ENCODE results near the gene TMEM14B.
"Not testable (repeated sequence)": the region's sequence is repeated elsewhere in the genome, so short reads cannot be mapped to it uniquely, and the experiment has no call there.

Gene TMEM14B

GRCh38 chr6:10725716-10726115, 21.9 kb upstream of the TMEM14B start:
- ATAC-seq (replicated peaks; ENCODE audit: extremely low read depth, poor library complexity, severe bottlenecking) (no peak), DNase-seq (ENCODE audit: low spot score in 2 of 2) (no peak)
- Mint-ChIP-seq H3K4me1 (peaks cover 51% of the 10 kb centered on the region), H3K4me3 (no peak overlapping the region), H3K36me3 (ENCODE audit: insufficient read depth) (peaks cover 10% of the 10 kb centered on the region), H3K27me3 (peaks cover 6% of the 10 kb centered on the region), H3K27ac (ENCODE audit: low read depth) (no peak overlapping the region), H3K9me3 (no peaks in the 10 kb centered on the region)

GRCh38 chr6:10730254-10730653, 17.4 kb upstream of the TMEM14B start:
- H3K4me3 Mint-ChIP-seq: no peak overlapping the region
- H3K9me3 Mint-ChIP-seq: no peaks in the 10 kb centered on the region
- peaks cover 6% of the 10 kb centered on the region for H3K27me3 Mint-ChIP-seq
- ATAC-seq (replicated peaks; ENCODE audit: extremely low read depth, poor library complexity, severe bottlenecking) (no peak), DNase-seq (ENCODE audit: low spot score in 2 of 2) (no peak)
- peaks cover 37% of the 10 kb centered on the region for H3K4me1 Mint-ChIP-seq
- H3K36me3 Mint-ChIP-seq (ENCODE audit: insufficient read depth): peaks cover 13% of the 10 kb centered on the region
- no peak overlapping the region for H3K27ac Mint-ChIP-seq (ENCODE audit: low read depth)

DNA sequence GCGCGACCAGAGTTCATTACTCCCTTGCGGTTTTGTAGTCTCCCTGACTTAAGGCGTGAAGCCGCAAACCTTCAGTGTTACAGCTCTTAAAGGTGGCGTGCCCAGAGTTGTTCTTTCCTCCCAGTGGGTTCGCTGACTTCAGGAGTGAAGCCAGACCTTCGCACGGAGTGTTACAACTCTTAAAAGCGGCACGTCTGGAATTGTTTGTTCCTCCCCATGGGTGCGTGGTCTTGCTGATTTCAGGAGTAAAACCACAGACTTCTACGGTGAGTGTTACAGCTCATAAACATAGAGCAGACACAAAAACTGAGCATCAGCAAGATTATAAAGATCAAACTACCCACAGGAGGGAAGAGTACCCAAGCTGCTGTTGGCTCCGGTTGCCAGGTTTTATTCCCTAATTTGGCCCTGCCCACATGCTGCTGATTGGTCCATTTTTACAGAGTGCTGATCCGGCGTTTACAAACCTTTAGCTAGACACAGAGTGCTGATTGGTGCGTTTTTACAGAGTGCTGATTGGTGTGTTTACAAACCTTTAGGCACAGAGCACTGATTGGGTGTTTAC, 14.4 kb upstream of the TMEM14B start:
- peak overlapping the region; percentile 64 for H3K4me3 Mint-ChIP-seq
- ATAC-seq (replicated peaks; ENCODE audit: extremely low read depth, poor library complexity, severe bottlenecking) (peak; percentile 96), DNase-seq (ENCODE audit: low spot score in 2 of 2) (peak in 1 of 2 donors; percentile 51)
- H3K4me1 Mint-ChIP-seq: peaks cover 14% of the 10 kb centered on the region
- H3K9me3 Mint-ChIP-seq: no peaks in the 10 kb centered on the region
- H3K27ac Mint-ChIP-seq (ENCODE audit: low read depth): no peak overlapping the region
- peaks cover under 1% of the 10 kb centered on the region for H3K27me3 Mint-ChIP-seq
- peaks cover 10% of the 10 kb centered on the region for H3K36me3 Mint-ChIP-seq (ENCODE audit: insufficient read depth)

DNA sequence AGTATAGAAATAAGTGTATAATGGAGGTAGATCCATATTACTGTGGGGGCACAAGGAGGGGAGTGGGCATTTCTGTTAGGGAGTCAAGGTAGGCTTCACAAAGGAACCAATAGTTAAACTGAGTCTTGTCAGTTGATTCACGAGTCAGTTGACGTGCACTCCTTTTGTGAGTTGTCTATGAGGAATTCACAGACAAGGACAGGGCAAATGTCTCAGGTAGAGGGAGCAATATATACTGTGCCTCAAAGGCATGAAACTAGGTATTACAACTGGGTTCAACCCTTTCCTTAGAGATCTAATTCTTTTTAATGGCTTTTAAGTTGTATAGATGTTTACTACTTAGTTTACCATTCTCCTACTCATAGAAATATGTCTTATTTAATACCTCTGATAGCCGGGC, 13.7 kb upstream of the TMEM14B start:
- no peaks in the 10 kb centered on the region for H3K9me3 Mint-ChIP-seq
- H3K27ac Mint-ChIP-seq (ENCODE audit: low read depth): no peak overlapping the region
- peaks cover 6% of the 10 kb centered on the region for H3K27me3 Mint-ChIP-seq
- ATAC-seq (replicated peaks; ENCODE audit: extremely low read depth, poor library complexity, severe bottlenecking) (no peak), DNase-seq (ENCODE audit: low spot score in 2 of 2) (no peak)
- H3K36me3 Mint-ChIP-seq (ENCODE audit: insufficient read depth): peaks cover 10% of the 10 kb centered on the region
- peaks cover 13% of the 10 kb centered on the region for H3K4me1 Mint-ChIP-seq
- peak overlapping the region; percentile 64 for H3K4me3 Mint-ChIP-seq

- Mint-ChIP-seq H3K9me3 (no peaks in the 10 kb centered on the region), H3K4me3 (no peak overlapping the region), H3K27ac (ENCODE audit: low read depth) (no peak overlapping the region), H3K4me1 (peaks cover 13% of the 10 kb centered on the region), H3K36me3 (ENCODE audit: insufficient read depth) (peaks cover 8% of the 10 kb centered on the region), H3K27me3 (peaks cover 7% of the 10 kb centered on the region)
- no peak for ATAC-seq (replicated peaks; ENCODE audit: extremely low read depth, poor library complexity, severe bottlenecking)
- no peak for DNase-seq (ENCODE audit: low spot score in 2 of 2)
These were observed 10.9 kb upstream of the TMEM14B start for GRCh38 chr6:10736731-10737130.

DNA sequence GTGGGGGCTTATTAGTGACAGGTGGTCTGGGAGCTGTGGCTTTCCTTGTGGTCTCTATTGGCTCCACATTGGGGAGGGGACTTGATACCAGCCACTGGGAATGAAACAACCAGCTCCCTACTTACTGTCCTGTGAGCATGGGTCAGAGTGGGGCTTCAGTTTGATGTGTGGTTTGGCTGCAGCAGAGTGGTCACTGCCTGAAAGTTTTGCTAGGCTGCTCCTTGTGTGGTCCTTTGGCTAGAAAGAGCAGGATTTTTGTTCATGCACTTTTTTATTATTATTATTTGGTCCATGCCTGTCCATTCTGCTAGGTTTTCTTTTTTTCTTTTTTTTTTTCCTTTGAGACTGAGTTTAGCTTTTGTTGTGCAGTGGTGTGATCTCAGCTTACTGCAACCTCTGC, 7.5 kb upstream of the TMEM14B start:
- H3K9me3 Mint-ChIP-seq: no peaks in the 10 kb centered on the region
- no peaks in the 10 kb centered on the region for H3K36me3 Mint-ChIP-seq (ENCODE audit: insufficient read depth)
- peaks cover 7% of the 10 kb centered on the region for H3K27me3 Mint-ChIP-seq
- no peak overlapping the region for H3K4me3 Mint-ChIP-seq
- no peak overlapping the region for H3K27ac Mint-ChIP-seq (ENCODE audit: low read depth)
- DNase-seq (ENCODE audit: low spot score in 2 of 2) (no peak), ATAC-seq (replicated peaks; ENCODE audit: extremely low read depth, poor library complexity, severe bottlenecking) (no peak)
- no peaks in the 10 kb centered on the region for H3K4me1 Mint-ChIP-seq

- H3K27me3 Mint-ChIP-seq; H3K4me1 Mint-ChIP-seq; H3K9me3 Mint-ChIP-seq; H3K27ac Mint-ChIP-seq (ENCODE audit: low read depth); H3K4me3 Mint-ChIP-seq; H3K36me3 Mint-ChIP-seq (ENCODE audit: insufficient read depth); ATAC-seq (replicated peaks; ENCODE audit: extremely low read depth, poor library complexity, severe bottlenecking); DNase-seq (ENCODE audit: low spot score in 2 of 2): not testable (repeated sequence)
These were observed 6.0 kb upstream of the TMEM14B start for GRCh38 chr6:10741643-10742042.

- H3K4me3 Mint-ChIP-seq: no peak overlapping the region
- DNase-seq (ENCODE audit: low spot score in 2 of 2) (no peak), ATAC-seq (replicated peaks; ENCODE audit: extremely low read depth, poor library complexity, severe bottlenecking) (no peak)
- peaks cover 7% of the 10 kb centered on the region for H3K27me3 Mint-ChIP-seq
- peaks cover 2% of the 10 kb centered on the region for H3K36me3 Mint-ChIP-seq (ENCODE audit: insufficient read depth)
- H3K27ac Mint-ChIP-seq (ENCODE audit: low read depth): no peak overlapping the region
- no peaks in the 10 kb centered on the region for H3K9me3 Mint-ChIP-seq
- peaks cover 6% of the 10 kb centered on the region for H3K4me1 Mint-ChIP-seq
These were observed 5.4 kb upstream of the TMEM14B start for GRCh38 chr6:10742251-10742650.

GRCh38 chr6:10743515-10743914, 4.1 kb upstream of the TMEM14B start:
- no peak overlapping the region for H3K27ac Mint-ChIP-seq (ENCODE audit: low read depth)
- ATAC-seq (replicated peaks; ENCODE audit: extremely low read depth, poor library complexity, severe bottlenecking): no peak
- no peaks in the 10 kb centered on the region for H3K9me3 Mint-ChIP-seq
- H3K36me3 Mint-ChIP-seq (ENCODE audit: insufficient read depth): peaks cover 8% of the 10 kb centered on the region
- peaks cover 15% of the 10 kb centered on the region for H3K4me1 Mint-ChIP-seq
- H3K27me3 Mint-ChIP-seq: peaks cover 4% of the 10 kb centered on the region
- no peak overlapping the region for H3K4me3 Mint-ChIP-seq
- no peak for DNase-seq (ENCODE audit: low spot score in 2 of 2)

DNA sequence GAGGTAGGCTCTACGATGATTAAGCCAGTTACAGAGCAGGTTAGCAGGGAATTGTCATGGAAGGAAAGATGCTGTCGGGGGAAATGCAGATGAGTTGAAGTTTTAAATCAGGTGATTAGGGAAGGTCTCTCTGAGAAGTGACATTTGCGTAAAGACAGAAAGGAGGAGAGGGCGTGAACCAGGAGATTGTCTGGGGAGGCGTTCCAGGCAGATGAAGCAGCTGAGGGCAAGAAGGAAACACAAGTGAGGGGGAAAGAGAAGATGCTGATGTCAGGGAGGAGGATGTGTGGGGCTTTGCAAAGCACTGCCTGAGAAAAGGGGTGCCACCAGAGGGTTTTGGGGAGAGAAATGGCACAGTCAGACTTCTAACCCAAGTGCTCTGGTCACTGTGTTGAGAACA, 2.5 kb upstream of the TMEM14B start:
- no peaks in the 10 kb centered on the region for H3K27me3 Mint-ChIP-seq
- peaks cover 11% of the 10 kb centered on the region for H3K36me3 Mint-ChIP-seq (ENCODE audit: insufficient read depth)
- H3K4me3 Mint-ChIP-seq: no peak overlapping the region
- H3K9me3 Mint-ChIP-seq: no peaks in the 10 kb centered on the region
- H3K4me1 Mint-ChIP-seq: peaks cover 19% of the 10 kb centered on the region
- ATAC-seq (replicated peaks; ENCODE audit: extremely low read depth, poor library complexity, severe bottlenecking) (no peak), DNase-seq (ENCODE audit: low spot score in 2 of 2) (no peak)
- peak overlapping the region; percentile 11 for H3K27ac Mint-ChIP-seq (ENCODE audit: low read depth)

DNA sequence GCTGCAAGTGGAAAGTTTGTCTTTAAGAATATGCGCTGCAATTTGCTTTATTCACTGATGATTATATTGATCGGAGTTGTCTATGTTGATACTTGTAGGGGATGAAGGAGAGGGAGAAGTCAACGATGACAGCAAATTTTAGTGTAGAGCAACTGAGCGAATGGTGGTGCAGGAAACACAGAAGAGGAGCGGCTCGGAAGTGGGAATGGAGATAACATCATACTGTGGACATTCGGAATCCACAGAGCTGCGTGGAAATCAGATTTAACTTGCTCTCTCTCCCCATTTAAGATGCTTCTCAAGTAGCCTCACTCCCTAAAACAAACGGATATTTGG, 722 bp upstream of the TMEM14B start:
- Mint-ChIP-seq H3K4me1 (peaks cover 37% of the 10 kb centered on the region), H3K9me3 (no peaks in the 10 kb centered on the region), H3K36me3 (ENCODE audit: insufficient read depth) (peaks cover 12% of the 10 kb centered on the region), H3K27me3 (no peaks in the 10 kb centered on the region), H3K4me3 (peak overlapping the region; percentile 67), H3K27ac (ENCODE audit: low read depth) (peak overlapping the region; percentile 5)
- ATAC-seq (replicated peaks; ENCODE audit: extremely low read depth, poor library complexity, severe bottlenecking) (no peak), DNase-seq (ENCODE audit: low spot score in 2 of 2) (no peak)

DNA sequence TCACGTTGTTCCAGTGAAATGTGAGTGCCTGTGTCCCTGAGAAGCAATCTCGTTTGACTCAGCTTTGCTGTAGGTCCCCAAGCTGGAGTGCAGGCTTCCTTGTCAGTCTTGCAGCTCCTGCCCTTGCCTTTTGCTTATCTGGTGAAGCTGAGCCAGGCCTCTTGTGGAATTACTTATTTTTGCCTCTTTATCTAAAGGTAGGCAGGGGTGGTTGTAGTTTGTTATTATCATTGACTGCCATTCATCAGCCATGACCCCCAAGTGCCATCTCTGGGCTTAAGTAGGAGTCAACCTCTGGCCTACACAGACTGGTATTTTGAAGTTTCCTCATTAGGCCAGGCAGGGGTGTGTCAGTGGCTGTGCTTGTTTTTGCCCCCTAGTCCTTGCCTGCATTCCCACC, 2.1 kb downstream of the TMEM14B start:
- ATAC-seq (replicated peaks; ENCODE audit: extremely low read depth, poor library complexity, severe bottlenecking): no peak
- H3K27me3 Mint-ChIP-seq: no peaks in the 10 kb centered on the region
- H3K4me3 Mint-ChIP-seq: no peak overlapping the region
- no peaks in the 10 kb centered on the region for H3K9me3 Mint-ChIP-seq
- H3K36me3 Mint-ChIP-seq (ENCODE audit: insufficient read depth): peaks cover 22% of the 10 kb centered on the region
- no peak overlapping the region for H3K27ac Mint-ChIP-seq (ENCODE audit: low read depth)
- DNase-seq (ENCODE audit: low spot score in 2 of 2): no peak
- H3K4me1 Mint-ChIP-seq: peaks cover 59% of the 10 kb centered on the region

DNA sequence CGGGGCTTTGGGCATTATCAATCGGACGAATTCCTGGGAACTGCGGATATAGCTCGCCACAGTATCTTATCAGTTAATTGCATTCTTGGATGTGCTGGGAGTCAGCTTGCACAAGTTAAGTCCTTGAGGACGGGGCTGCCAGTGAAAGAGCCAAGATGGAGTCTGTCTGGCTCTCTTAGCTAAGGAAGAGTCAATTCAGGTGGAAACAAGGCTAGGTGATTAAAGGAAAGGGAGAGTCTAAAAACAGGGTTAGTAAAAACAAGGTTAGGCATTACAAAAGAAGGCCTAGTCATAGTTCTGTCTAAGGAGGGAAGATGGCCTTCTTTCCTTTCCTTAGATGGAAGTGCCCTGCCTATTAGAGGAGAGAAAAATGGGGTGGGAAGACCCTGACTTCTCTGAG, 3.0 kb downstream of the TMEM14B start:
- ATAC-seq (replicated peaks; ENCODE audit: extremely low read depth, poor library complexity, severe bottlenecking); H3K9me3 Mint-ChIP-seq; DNase-seq (ENCODE audit: low spot score in 2 of 2); H3K27me3 Mint-ChIP-seq; H3K4me3 Mint-ChIP-seq; H3K27ac Mint-ChIP-seq (ENCODE audit: low read depth): not testable (repeated sequence)
- Mint-ChIP-seq H3K4me1 (peaks cover 66% of the 10 kb centered on the region), H3K36me3 (ENCODE audit: insufficient read depth) (peaks cover 27% of the 10 kb centered on the region)

GRCh38 chr6:10751757-10752156, 4.2 kb downstream of the TMEM14B start:
- H3K9me3 Mint-ChIP-seq, H3K27me3 Mint-ChIP-seq: not testable (repeated sequence)
- Mint-ChIP-seq H3K36me3 (ENCODE audit: insufficient read depth) (peaks cover 33% of the 10 kb centered on the region), H3K27ac (ENCODE audit: low read depth) (peak overlapping the region; percentile 72), H3K4me1 (peaks cover 63% of the 10 kb centered on the region), H3K4me3 (peak overlapping the region; percentile 16)
- DNase-seq (ENCODE audit: low spot score in 2 of 2) (peak in 1 of 2 donors; percentile 51), ATAC-seq (replicated peaks; ENCODE audit: extremely low read depth, poor library complexity, severe bottlenecking) (peak; percentile 80)
